Measurements from ENCODE around the gene COL11A2.

GRCh38 chr6:33171880-33172687 lies 20.2 kb downstream of the COL11A2 start:
- no peak for TF ChIP-seq POLR2AphosphoS5 (IDR thresholded peaks at IDR 0.05; ENCODE audit: insufficient read depth, low read depth, low read length)
- no peak for TF ChIP-seq CTCF (IDR thresholded peaks at IDR 0.05; ENCODE audit: extremely low read depth in 1 of 2, insufficient read depth in 1 of 2, low read depth in 1 of 2, low read length in 2 of 2)
- TF ChIP-seq MAX (IDR thresholded peaks at IDR 0.05; ENCODE audit: insufficient read depth, insufficient read length) = no peak
- no peak for TF ChIP-seq EZH2 (IDR thresholded peaks at IDR 0.05; ENCODE audit: borderline replicate concordance, low read depth, low read length, severe bottlenecking)

Measured in endothelial cell of umbilical vein (primary cell).